ENCODE results near the gene SLC2A13. TPM values are rescaled to one million over a fixed set of nuclear protein-coding genes. Genes with fewer than 3 reads are reported as not detected.

SLC2A13 gene
- total and polyA plus RNA-seq, 3 donors from 2014 or later, result 3.3 to 19.8 (median 18.0) TPM

GRCh38 chr12:39915249-39915648 is 190.6 kb downstream of the SLC2A13 start:
- no peak for TF ChIP-seq CTCF (IDR thresholded peaks at IDR 0.05)
- no peak for TF ChIP-seq POLR2A (IDR thresholded peaks at IDR 0.05)
- 81 to 92% methylated on average over 3 of the region's 3 CpGs for WGBS, 2 donors
- intact Hi-C loops (cut with DNase I; ENCODE audit: low total_unique reads), result no loop called here
- no peaks in the 10 kb centered on the region for H3K4me1 ChIP-seq
- H3K36me3 ChIP-seq (ENCODE audit: low read depth, missing control alignments), result no peaks in the 10 kb centered on the region
- H3K4me3 ChIP-seq, result no peak overlapping the region
- no peak overlapping the region for H3K27ac ChIP-seq
- no peak for DNase-seq
- H3K9me3 ChIP-seq, result no peaks in the 10 kb centered on the region
- H3K27me3 ChIP-seq, result no peaks in the 10 kb centered on the region

- intact Hi-C loops (cut with DNase I; ENCODE audit: low total_unique reads), result no loop called here
- no peak overlapping the region for H3K27ac ChIP-seq
These were observed 193.5 kb downstream of the SLC2A13 start for GRCh38 chr12:39912211-39912980.

GRCh38 chr12:39906237-39906636 is 199.6 kb downstream of the SLC2A13 start:
- Histone ChIP-seq H3K9me3 (no peaks in the 10 kb centered on the region), H3K27me3 (no peaks in the 10 kb centered on the region), H3K4me1 (no peaks in the 10 kb centered on the region), H3K4me3 (no peak overlapping the region), H3K36me3 (ENCODE audit: low read depth, missing control alignments) (no peaks in the 10 kb centered on the region), H3K27ac (no peak overlapping the region)
- no peak for DNase-seq
- TF ChIP-seq POLR2A (IDR thresholded peaks at IDR 0.05) (no peak), CTCF (IDR thresholded peaks at IDR 0.05) (no peak)
- intact Hi-C loops (cut with DNase I; ENCODE audit: low total_unique reads), result no loop called here

More at GRCh38 chr12:39912211-39912980, 193.5 kb downstream of the SLC2A13 start:
- TF ChIP-seq CTCF (IDR thresholded peaks at IDR 0.05), result no peak
- TF ChIP-seq POLR2A (IDR thresholded peaks at IDR 0.05), result no peak
- Histone ChIP-seq H3K27me3 (no peaks in the 10 kb centered on the region), H3K4me3 (no peak overlapping the region), H3K9me3 (no peaks in the 10 kb centered on the region), H3K4me1 (no peaks in the 10 kb centered on the region), H3K36me3 (ENCODE audit: low read depth, missing control alignments) (no peaks in the 10 kb centered on the region)
- no peak for DNase-seq
- WGBS, 2 donors, result 66 to 69% methylated on average over 7 of the region's 7 CpGs

- H3K27me3 ChIP-seq, result no peaks in the 10 kb centered on the region
- TF ChIP-seq POLR2A (IDR thresholded peaks at IDR 0.05) (no peak), CTCF (IDR thresholded peaks at IDR 0.05) (no peak)
- H3K36me3 ChIP-seq (ENCODE audit: low read depth, missing control alignments), result no peaks in the 10 kb centered on the region
- no peak overlapping the region for H3K4me3 ChIP-seq
- WGBS, 2 donors, result 37 to 43% methylated on average over 1 of the region's 1 CpG
- intact Hi-C loops (cut with DNase I; ENCODE audit: low total_unique reads), result no loop called here
- DNase-seq, result peak; percentile 48
- no peaks in the 10 kb centered on the region for H3K4me1 ChIP-seq
- no peak overlapping the region for H3K27ac ChIP-seq
- no peaks in the 10 kb centered on the region for H3K9me3 ChIP-seq
These were observed 200.7 kb downstream of the SLC2A13 start for GRCh38 chr12:39905152-39905551.

- TF ChIP-seq CTCF (IDR thresholded peaks at IDR 0.05) (no peak), POLR2A (IDR thresholded peaks at IDR 0.05) (no peak)
- Histone ChIP-seq H3K27me3 (no peaks in the 10 kb centered on the region), H3K9me3 (no peaks in the 10 kb centered on the region), H3K36me3 (ENCODE audit: low read depth, missing control alignments) (no peaks in the 10 kb centered on the region), H3K4me3 (no peak overlapping the region), H3K4me1 (no peaks in the 10 kb centered on the region), H3K27ac (no peak overlapping the region)
- 67 to 75% methylated on average over 2 of the region's 2 CpGs for WGBS, 2 donors
- intact Hi-C loops (cut with DNase I; ENCODE audit: low total_unique reads), result no loop called here
- no peak for DNase-seq
These were observed 203.1 kb downstream of the SLC2A13 start for GRCh38 chr12:39902821-39903220.

All from testis (tissue), 3 donors.